GM19452 (cell line): ENCODE results near the gene GALNT14.
"Not testable (repeated sequence)": the region's sequence is repeated elsewhere in the genome, so short reads cannot be mapped to it uniquely, and the experiment has no call there.

ENCODE experiments used
- ATAC-seq: cut with Tn5 transposase; IDR thresholded peaks from one replicate; pipeline ENCODE4 v1.9.1; 2021; ENCODE audit not compliant: unreplicated experiment

GALNT14 gene, protein sequence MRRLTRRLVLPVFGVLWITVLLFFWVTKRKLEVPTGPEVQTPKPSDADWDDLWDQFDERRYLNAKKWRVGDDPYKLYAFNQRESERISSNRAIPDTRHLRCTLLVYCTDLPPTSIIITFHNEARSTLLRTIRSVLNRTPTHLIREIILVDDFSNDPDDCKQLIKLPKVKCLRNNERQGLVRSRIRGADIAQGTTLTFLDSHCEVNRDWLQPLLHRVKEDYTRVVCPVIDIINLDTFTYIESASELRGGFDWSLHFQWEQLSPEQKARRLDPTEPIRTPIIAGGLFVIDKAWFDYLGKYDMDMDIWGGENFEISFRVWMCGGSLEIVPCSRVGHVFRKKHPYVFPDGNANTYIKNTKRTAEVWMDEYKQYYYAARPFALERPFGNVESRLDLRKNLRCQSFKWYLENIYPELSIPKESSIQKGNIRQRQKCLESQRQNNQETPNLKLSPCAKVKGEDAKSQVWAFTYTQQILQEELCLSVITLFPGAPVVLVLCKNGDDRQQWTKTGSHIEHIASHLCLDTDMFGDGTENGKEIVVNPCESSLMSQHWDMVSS

DNA sequence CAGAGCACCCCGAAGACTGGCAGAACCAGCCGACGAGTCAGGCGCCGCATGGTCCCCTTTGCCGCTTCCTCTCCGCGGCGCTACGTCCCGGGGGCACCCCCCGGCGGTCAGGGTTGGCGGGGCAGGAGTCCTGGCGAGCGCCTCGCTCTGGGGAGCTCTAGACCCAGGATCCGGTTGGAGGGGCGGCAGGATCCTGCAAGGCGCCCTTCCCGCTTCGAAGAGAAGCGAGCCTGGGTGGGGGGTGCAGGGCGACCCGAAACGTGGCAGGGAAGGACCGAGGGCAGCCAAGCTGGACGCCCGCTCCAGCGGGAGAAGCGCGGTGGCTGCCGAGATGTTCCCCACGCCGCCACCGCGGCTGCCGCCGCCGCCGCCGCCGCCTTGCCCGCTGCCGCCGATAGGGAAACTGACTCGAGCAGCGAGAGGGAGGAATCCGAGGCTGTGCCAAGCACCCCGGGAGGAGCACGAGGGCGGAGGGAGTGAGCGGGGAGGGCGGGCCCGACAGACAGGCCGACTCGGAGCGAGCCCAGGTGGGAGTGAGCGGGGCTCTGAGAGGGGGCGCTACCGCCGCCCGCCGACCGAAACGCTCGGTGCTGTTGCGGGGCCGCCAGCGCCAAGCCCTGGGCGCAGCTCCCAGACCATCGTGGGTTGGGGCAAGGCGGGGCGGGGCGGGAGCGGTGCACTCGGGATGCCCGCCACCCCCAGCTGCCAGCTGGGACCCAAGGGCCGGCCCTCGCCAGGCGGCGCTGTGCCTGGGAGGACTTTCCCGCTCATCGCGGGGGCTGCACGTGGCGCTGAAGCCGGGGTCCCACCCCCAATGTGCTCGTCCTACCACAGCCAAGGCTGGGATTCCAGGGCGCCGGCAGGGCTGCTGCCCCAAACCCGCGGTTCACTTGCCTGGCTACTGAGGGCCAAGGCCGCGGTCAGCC lies at the start of gene GALNT14:
Gene GALNT14 (minus strand): TSS at position 404 of the 926 bp plus-strand sequence. CDS start 354 bp downstream, at position 50.
- ATAC-seq = no peak

DNA sequence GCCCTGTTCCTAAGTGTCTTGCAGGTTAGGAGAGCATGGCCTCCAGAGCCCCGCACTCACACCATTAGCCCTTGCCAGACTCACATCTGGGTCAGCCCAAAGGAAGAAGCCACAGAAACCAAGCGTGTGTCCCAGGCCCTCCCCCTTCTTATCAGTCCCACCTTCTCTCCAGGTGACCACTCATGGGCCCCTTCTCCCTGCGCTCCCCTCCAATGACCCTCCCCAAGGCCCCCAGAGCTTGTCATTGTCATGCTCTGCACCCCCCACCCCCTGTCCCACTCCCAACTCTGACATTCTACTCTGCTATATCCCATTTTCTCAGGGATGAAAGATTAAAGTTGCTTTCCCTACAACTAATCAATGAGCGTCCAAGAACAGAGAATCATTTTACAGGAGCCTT lies 48.9 kb upstream of the GALNT14 start:
- no peak for ATAC-seq

DNA sequence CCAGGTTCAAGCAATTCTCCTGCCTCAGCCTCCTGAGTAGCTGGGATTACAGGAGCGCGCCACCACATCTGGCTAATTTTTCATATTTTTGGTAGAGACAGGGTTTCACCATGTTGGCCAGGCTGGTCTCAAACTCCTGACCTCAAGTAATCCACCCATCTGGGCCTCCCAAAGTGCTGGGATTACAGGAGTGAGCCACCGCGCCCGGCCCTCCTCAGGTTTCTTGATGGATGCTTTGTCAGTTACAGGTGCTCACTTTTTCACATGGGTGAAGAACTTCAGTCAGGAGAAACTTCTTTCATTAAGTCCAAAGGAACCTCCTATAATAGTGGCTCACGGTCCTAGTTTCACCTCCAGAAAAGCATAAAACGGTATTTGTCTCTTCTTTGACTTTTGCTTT lies 45.7 kb upstream of the GALNT14 start:
- not testable (repeated sequence) for ATAC-seq

DNA sequence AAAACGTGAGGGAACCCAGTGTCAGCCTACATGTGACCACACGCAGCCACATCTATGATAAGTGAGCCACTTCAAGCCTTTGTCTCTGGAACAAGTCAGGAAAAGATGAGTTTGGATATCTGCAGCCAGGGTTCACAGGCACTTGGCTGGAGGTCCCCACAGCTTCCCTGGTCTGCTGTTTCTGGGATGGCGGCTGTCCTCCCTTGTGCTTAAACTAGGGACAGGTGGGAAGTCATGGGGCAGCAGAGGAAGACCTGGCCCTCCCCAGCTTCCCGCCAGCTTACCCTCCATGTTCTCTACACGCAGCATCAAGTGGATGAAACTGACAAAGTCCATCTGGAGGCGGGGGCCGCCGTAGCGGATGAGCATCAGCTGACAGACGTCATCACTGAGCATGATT lies 38.5 kb upstream of the GALNT14 start:
- no peak for ATAC-seq

DNA sequence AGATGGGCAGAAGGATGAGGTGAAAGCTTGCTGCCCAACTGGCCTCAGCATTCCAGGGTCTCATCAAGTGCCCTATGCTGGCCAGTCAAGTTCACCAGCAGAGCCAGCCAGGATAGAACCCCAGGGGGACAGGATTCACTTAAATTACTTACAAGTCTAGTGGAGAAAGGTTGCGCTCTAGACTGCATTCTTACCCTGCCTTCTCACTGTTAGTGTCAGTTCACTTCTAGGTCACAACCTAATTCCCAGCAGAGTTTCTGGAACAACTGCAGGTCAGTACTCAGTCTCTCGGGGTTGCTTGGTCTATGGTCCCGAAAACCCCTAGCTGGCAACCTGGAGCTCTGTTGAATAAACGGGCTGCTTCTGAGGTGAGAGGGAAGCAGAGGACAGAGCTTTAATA lies 32.9 kb upstream of the GALNT14 start:
- no peak for ATAC-seq

DNA sequence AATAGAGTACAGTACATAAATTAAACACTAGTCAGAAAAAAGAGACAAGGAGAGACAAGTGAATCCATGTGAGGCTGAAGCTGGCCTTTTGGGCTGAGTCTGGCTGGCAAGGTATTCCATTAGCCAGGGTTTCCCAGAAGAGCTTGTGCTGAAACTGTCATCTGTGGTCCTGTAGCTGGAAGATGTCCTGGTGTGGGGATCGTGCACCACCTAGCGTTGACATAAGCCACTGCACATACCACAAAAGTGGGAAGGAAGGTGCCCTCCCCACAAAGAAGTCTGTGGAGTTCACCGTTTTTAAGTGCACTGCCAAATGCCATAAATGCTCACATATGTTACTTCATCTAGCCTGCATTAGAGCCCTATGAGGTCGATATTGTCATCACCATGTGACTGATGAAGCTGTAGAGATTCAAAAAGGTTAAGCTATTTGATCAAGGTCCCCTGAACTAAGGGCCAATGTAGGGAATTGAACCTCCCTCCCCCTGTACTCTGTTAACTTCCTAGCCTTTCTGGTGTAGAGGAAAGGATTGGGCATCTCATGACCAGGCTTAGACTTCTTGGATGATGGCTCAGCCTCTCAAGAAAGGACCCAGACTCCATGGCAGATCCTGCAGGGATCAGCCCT lies 31.9 kb upstream of the GALNT14 start:
- peak; percentile 63 for ATAC-seq

DNA sequence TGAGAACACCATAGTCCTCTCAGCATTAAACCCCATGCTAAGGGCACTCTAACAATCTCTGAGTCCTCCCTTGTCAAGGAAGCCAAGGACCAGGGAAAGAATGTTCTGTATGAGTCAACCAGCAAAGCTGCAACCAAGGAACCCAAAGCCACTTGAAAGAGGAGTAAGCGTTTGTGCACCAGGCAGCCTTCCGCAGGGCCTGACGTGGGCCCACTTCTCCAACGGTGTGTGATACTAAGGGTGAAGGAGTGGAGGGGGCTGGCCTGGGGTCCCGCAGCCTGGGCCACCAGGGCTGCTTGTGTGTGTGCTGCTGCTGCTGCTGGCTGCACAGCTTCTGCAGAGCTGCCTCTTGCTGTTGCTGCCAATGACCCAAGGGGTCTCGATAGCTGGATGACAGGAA lies 30.1 kb upstream of the GALNT14 start:
- no peak for ATAC-seq

DNA sequence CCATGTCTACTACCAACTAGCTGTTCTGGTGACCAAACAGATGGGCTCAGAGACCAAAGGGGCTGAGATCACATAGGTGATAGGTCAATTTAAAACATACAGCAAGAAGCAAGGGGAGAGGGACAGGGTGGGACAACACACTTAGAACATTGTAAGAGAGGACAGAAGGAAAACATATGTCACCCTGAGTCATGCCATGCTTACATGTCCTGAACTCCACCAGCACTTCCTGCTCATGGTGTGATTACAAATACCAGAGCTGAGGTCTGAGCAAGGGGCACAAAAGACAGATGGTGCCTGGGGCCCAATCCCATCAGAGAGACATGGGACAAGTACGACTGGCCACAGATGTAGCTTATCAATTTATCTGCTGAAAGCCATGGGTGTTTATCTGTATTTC lies 28.7 kb upstream of the GALNT14 start:
- no peak for ATAC-seq

DNA sequence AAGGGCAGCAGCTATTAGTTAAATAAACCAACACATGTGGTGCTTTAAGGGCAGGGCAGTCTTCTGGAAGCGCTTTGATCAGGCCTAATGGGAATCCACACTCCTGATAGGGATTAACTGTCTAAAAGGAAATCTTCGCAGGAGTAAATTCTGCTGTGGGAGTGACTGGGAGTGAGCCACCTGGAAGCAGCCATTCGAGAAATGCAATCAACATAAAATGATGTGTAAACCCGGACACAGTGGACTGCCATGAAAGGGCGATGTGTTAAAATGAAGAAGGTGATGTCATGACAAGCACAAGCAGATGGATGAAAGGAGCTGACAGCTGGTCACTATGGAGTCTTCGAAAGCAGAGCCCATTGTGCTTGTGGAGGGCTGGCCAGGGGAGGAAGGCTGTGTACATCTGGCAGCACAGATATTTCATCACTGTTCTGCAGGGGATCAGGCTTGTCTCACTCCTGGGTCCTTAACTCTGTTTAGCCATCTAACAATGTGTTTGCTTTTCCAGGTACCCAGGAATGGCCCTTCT lies 24.8 kb upstream of the GALNT14 start:
- ATAC-seq = no peak

DNA sequence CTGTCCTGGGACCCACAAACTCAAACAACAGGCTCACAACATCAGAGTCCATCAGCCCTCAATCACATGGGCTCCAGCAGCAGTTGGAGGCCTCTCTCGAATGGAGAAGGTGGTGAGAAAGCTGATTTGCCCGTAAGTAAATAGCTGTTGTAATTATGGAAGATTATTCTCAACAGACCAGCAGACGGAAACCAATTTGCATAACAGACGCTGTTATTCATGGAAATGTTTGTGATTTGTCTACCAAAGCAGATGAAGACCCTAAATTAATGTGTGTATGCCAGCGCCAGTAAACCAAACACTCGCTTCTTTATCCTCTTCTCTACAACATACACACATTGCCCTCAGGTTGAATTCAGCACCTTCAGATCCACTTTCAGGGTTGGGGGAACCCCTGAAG lies 23.4 kb upstream of the GALNT14 start:
- no peak for ATAC-seq

DNA sequence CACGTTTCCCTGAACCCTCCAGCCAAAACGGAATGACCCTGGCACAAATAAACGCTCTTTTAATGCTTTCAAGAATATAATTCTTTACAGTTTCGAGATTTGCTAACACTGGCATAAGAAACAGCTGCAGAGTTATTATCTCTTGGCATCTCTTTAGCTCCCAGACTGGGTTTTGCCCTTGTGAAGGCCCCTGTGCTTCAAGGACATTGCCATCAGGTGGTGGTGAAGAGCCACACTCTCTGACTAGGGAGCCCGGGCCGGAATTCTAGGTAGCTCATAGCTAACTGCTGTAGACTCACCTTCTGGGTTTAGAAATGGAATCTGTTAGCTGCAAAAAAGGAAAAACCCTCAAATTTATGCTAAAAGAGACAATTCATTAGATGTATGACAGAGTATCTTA lies 13.3 kb upstream of the GALNT14 start:
- no peak for ATAC-seq

DNA sequence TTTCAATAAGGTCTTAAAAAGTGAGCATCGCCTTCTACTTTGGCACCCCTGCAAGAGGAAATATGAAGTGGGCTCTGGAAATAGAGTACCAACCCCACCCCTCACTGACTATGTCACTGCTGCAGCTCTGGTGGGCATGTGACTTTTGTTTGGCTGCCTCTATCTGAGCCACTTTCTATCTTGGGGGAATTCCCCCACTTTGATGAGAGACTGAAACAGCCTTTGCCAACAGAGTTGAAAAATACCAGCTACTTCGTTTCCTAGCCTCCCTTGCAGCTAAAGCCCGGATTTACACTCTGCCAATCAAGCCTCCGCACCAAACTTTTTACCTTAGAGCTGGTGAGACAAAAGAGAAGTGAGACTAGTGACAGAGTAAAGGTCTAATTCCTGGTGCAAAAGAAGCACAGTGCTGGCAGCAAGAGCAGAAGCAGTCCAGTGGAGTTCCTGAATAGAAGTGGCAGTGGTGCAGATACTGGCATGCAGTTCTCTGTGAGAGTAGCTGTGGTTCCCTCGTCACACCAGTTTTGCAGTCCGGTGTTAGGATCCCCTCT lies 12.0 kb upstream of the GALNT14 start:
- no peak for ATAC-seq

DNA sequence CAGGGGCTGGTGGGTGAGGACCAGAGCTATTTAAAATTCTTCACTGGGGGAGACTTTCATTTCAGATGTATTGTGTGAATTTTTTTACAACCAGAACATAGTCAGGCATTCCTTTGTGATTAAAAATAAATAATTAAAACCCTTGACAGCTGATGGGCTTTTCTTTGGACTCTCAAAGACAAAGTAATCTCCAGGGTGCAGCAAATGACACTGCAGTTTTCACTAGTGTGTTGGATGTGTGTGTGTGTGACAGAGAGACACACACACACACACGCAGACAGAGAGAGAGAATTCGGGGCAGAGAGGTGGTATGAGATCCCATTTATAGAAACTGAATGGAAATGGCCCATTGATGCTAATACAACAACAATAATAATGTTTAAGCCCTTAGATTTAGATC lies 10.3 kb upstream of the GALNT14 start:
- no peak for ATAC-seq

DNA sequence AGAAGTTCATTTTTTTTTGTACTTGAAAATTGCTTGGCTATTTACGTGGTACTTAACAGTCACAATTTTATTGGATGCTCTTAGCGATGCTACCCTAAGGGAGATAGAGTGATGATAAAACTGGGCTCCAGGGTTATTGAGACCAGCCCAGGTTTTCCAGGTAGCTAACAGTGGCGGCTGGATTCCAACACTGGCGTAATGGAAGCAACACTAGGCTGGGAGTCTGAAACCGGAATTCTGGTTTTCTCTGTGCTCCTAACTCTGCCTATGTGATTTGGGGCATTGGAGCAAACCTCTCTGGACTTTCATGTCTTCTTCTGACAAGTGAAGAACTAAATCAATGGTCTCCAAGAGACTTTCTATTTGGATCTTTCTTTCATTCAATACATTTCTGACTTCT lies 9.4 kb upstream of the GALNT14 start:
- no peak for ATAC-seq

DNA sequence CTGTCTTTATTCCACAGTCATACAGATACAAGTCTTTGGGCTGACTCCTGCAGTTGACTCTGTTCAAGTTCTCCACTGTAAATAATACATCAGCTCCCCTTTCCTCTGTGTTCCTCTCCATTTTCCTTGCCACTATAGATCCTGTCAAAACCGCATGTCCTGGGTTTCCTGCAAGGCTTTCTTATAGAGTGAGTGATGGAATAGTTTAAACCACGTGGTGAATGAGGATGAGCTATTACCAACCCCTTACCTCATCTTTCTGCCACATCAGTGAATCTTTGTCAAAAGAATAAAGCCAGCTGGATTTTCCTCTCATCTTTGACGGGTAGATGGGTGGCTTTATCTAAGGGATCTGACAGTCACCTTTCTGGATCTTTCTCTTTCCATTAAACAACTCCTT lies 3.9 kb upstream of the GALNT14 start:
- no peak for ATAC-seq

DNA sequence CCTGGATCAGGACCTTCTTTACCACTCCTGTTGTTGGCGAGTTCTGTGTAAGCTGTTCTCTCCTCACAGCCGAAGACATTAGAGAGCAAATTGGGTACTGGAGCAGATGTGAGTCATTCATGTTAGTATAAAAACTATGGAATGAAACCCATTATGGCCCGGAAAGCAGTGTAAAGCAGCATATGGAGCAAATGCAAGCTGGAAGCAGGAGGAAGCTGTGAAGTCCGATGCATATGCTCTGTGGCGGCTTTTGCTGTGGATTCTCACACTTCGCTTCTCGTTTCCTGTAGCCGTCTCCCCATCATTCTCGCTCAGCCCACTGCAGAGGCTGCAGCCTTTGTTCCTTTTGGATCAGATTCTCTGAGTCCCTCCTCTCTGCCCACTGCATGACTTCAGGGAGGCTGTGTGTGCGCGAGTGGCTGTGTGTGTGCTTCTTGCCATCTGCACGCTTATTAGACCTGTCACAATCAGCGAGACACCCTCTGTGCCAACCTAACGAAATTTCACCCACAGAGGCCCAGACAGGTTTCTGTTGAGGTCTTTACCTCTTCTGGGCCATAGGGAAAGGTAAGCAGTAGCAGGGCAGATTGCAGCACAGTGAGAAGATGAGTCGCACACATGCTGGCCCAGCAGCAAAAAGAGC lies 3.3 kb upstream of the GALNT14 start:
- no peak for ATAC-seq

DNA sequence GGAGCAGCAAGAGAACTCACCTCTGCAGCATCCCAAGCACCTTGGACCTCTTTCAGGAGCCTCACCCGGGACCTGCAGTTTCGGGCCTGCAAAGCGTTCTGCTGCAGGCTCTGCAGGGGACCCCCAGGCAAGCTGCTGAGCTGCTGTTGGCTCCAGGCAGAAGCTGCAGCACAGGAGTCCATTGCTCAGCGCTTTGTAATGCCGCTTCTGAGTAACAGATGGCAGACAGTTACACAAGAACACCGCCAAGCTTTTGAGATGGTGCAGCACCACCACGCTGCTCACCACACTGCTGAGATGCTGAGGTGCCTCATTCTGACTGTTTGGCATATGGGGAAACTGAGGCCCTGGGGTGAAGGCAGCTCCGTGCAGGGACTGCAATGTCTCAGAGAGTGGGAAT lies 1.9 kb upstream of the GALNT14 start:
- ATAC-seq = no peak

DNA sequence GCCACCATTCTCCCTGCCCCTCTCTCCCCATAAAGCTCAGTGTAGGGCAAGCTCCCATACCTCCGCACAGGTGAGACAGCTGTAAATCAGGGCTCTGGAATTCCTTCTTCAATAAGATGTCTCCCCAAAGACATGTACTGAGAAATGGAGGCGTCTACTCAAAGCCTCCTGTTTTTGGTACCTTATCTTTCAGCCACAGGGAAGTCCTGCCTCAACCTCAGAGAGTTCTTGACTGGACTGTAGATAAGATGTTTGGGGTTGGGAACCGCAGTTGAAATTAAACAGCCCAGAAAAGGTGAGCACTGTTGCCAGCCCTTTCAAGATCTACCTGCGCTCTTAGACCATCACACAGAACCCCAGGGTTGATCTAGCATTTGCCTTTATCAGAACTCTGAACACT lies 1.4 kb upstream of the GALNT14 start:
- ATAC-seq = no peak

DNA sequence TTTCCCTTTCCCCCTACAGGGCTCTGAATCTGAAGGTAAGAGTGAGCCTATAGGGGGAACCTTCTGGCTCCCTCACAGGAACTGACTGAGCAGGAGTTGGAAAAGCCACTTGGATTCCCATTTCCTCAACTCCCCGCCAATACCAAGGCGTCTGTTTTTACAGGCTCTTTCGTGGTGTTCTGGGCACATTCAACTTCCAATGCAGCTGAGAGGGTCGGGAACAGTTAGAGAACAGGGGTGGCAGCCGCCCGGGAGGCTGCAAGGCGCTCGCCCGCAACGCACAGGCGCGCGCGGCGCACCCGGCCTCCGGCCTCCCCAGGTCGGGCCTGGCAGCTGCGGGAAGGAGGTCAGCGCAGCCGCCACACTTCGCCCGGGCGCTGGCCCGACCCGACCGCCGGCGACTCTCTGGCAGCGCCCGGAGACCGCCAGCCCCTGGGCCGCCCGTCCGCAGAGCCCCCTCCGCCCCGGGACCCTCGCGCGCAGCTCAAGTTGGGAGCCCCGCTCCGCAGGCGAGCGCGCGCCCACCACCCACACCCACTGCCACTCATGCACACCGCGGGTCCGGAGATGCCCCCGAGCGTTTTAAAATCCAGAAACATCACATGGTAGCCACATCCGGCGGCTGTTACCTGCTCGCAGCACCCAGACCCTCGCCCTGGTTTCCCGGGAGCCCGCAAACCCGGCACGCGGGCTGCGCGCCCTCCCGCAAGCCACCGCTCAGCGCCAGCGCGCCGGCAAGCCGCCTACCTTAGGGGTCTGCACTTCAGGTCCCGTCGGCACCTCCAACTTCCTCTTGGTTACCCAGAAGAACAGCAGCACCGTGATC lies 816 bp downstream of the GALNT14 start:
- ATAC-seq = no peak
